ENCODE data around the gene LRRK1.

LRRK1 gene

DNA sequence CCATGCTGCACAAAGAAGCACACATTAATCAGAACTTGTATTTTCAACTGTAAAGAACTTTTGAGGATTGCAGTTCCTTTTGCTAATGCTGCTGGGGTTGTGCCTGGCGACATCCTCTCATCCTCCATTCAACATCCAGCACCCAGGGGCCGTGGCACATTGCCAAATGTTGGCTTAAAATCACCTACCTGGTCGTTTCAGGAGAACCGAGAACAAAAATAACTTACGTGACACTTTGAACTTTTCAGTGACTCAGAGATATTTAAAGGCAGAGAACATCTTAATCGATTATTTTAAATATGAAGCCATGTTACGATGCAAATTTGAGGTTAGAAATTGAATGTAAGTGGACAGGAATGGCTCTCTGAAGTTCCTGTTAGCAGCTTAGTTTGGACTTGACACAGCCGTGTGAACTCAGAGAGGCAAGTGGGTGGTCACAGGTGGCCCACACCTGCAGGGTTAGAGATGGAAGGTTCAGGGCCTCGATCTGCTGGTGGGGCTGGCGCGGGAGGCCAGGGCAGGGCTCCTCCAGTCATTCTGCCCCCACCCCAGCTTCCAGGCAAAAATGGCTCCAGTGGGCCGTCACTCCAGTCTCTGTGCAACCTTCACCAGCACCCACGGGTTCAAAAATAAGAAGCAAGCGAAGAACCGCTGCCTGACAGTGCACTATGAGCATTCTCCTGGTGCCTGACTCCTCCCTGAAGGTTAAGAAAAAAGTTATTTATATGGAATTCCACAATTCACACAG lies 12.2 kb downstream of the LRRK1 start:
- TF ChIP-seq, protein P1, sequence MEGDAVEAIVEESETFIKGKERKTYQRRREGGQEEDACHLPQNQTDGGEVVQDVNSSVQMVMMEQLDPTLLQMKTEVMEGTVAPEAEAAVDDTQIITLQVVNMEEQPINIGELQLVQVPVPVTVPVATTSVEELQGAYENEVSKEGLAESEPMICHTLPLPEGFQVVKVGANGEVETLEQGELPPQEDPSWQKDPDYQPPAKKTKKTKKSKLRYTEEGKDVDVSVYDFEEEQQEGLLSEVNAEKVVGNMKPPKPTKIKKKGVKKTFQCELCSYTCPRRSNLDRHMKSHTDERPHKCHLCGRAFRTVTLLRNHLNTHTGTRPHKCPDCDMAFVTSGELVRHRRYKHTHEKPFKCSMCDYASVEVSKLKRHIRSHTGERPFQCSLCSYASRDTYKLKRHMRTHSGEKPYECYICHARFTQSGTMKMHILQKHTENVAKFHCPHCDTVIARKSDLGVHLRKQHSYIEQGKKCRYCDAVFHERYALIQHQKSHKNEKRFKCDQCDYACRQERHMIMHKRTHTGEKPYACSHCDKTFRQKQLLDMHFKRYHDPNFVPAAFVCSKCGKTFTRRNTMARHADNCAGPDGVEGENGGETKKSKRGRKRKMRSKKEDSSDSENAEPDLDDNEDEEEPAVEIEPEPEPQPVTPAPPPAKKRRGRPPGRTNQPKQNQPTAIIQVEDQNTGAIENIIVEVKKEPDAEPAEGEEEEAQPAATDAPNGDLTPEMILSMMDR (IDR thresholded peaks at IDR 0.05): no peak
- intact Hi-C loops (cut with DNase I; ENCODE audit: low total_unique reads): no loop called here

GRCh38 chr15:100932676-100933348 lies 13.7 kb downstream of the LRRK1 start:
- TF ChIP-seq, protein P1 (IDR thresholded peaks at IDR 0.05): no peak
- H3K4me1 ChIP-seq: no peaks in the 10 kb centered on the region
- H3K4me3 ChIP-seq: no peak overlapping the region
- intact Hi-C loops (cut with DNase I; ENCODE audit: low total_unique reads): no loop called here
- H3K27ac ChIP-seq: no peak overlapping the region
- no peaks in the 10 kb centered on the region for H3K27me3 ChIP-seq
- peaks cover 0 to 5% (median 4%) of the 10 kb centered on the region in 3 donors for H3K36me3 ChIP-seq
- DNase-seq: no peak
- H3K9me3 ChIP-seq: no peaks in the 10 kb centered on the region

More for the DNA sequence above, 12.2 kb downstream of the LRRK1 start:
- Histone ChIP-seq H3K4me1 (no peaks in the 10 kb centered on the region), H3K36me3 (peaks cover under 1 to 7% (median under 1%) of the 10 kb centered on the region in 3 donors), H3K27me3 (no peaks in the 10 kb centered on the region), H3K9me3 (no peaks in the 10 kb centered on the region), H3K27ac (no peak overlapping the region), H3K4me3 (no peak overlapping the region)
- DNase-seq: no peak

- no peaks in the 10 kb centered on the region for H3K4me1 ChIP-seq
- intact Hi-C loops (cut with DNase I; ENCODE audit: low total_unique reads): no loop called here
- H3K27me3 ChIP-seq: no peaks in the 10 kb centered on the region
- TF ChIP-seq, protein P1 (IDR thresholded peaks at IDR 0.05): no peak
- no peaks in the 10 kb centered on the region for H3K9me3 ChIP-seq
- no peak overlapping the region for H3K4me3 ChIP-seq
- no peak for DNase-seq
- H3K27ac ChIP-seq: no peak overlapping the region
- H3K36me3 ChIP-seq: peaks cover 0 to 4% (median 0%) of the 10 kb centered on the region in 3 donors
Observed at GRCh38 chr15:100934166-100934565, 15.0 kb downstream of the LRRK1 start.

- TF ChIP-seq, protein P1 (IDR thresholded peaks at IDR 0.05): no peak
- no peaks in the 10 kb centered on the region for H3K4me1 ChIP-seq
- no peak for DNase-seq
- intact Hi-C loops (cut with DNase I; ENCODE audit: low total_unique reads): no loop called here
- H3K36me3 ChIP-seq: peaks cover 0 to 4% (median 0%) of the 10 kb centered on the region in 3 donors
- H3K9me3 ChIP-seq: no peaks in the 10 kb centered on the region
- H3K27ac ChIP-seq: no peak overlapping the region
- H3K27me3 ChIP-seq: no peaks in the 10 kb centered on the region
- H3K4me3 ChIP-seq: no peak overlapping the region
Observed at GRCh38 chr15:100934726-100935125, 15.6 kb downstream of the LRRK1 start.

DNA sequence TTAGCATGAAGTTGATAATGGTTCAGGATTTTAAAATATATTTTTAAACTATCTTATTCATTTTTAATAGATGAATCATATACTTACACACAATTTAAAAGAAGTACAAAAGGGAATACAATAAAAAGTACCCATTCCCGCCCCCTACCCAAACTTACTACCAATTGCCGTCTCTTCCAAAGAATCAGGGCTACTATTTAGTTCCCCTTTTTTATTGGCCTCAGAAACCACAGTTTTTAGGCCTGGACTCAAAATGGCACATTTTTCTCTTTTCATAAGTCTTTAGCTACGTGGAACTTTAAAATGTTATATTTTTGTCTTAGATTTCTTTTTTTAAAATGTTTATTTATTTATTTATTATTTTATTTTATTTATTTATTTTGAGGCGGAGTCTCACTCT lies 18.0 kb downstream of the LRRK1 start:
- Histone ChIP-seq H3K4me3 (no peak overlapping the region), H3K27me3 (no peaks in the 10 kb centered on the region), H3K4me1 (no peaks in the 10 kb centered on the region), H3K9me3 (no peaks in the 10 kb centered on the region), H3K36me3 (peaks cover 0 to 4% (median 0%) of the 10 kb centered on the region in 3 donors), H3K27ac (no peak overlapping the region)
- TF ChIP-seq, protein P1 (IDR thresholded peaks at IDR 0.05): no peak
- intact Hi-C loops (cut with DNase I; ENCODE audit: low total_unique reads): no loop called here
- DNase-seq: no peak

Data from tibial artery (tissue), 4 donors.